HG02623 (cell line): ENCODE results near the gene MYMX.

Experiments used
- ATAC-seq: cut with Tn5 transposase; IDR thresholded peaks from one replicate; pipeline ENCODE4 v1.9.1; 2021; ENCODE audit warnings: moderate library complexity; ENCODE audit not compliant: unreplicated experiment

Gene MYMX

GRCh38 chr6:44262467-44263353 is 46.0 kb downstream of the MYMX start:
- no peak for ATAC-seq

GRCh38 chr6:44263354-44264100 is 46.8 kb downstream of the MYMX start:
- no peak for ATAC-seq

- peak; percentile 20 for ATAC-seq
Observed at GRCh38 chr6:44264154-44265006, 47.7 kb downstream of the MYMX start.

DNA sequence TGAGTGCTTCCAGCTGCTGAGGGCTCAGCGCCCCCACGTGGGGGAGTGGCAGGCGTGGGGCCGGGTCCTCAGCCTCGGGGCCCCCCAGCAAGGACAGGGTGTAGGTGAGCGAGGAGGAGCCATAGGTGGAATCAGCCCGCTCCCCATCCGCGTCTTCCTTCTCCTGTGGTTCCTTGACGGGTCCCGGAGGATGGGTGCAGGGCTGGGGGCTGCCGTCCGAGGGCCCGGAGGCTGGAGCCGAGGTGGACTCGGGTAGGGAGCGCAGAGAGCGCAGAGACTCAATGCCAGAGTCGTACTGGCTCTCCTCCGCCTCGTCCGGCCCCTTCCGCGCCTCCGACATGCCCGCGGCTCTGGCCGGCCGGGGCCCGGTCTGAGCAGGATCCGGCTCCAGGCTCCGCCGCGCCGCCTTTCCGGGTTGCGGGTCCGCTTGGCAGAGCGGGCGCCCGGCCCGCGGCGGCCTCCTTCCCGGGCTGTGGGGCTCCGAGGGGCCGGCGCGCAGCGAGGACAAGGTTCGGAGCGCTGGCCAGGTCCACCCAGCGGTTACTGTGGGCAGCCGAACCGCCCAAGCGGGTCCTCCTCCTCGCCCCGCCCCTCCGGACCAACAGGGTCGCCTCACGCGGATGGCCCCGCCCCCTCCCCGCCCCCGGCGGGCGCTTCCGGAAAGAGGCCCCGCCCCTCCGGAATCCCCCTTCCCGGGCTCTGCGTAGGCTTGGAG is 48.4 kb downstream of the MYMX start, which contains the start of gene NFKBIE:
Gene NFKBIE (minus strand): TSS at position 545 of the 715 bp plus-strand sequence. CDS start 205 bp downstream, at position 340.
- peak; percentile 45 for ATAC-seq

- ATAC-seq = no peak
Observed at GRCh38 chr6:44265722-44266233, 49.1 kb downstream of the MYMX start.

DNA sequence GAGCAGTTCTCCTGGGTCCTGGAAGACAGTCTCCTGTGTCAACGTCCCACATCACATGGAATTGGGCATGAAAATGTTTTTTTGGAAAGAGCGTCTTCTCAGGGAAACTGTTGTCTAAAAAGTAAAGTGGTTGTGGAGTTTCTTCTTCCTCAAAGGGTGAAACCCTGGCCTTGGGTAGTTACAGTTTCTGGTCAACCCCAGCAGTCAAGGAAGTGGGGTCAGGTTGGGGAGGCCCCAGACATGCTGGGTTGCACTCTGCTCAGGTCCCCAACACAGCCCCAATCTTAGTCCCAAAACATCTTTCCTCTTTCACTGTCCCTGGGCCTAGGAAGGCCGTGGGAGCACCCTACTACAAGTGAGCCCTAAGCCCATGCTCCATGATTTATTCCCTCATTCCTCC is 49.6 kb downstream of the MYMX start:
- ATAC-seq = no peak

GRCh38 chr6:44267252-44267651 is 50.5 kb downstream of the MYMX start:
- no peak for ATAC-seq
